HepG2 (cell line): ENCODE results near the gene DCST2. TPM values are rescaled to one million over a fixed set of nuclear protein-coding genes. Genes with fewer than 3 reads are reported as not detected.

Experiments
- CCAR2 ChIP-seq: fragments of 200-400 bp; formaldehyde crosslinking; optimal IDR thresholded peaks from 2 replicates; pipeline ENCODE3; 2018; ENCODE audit warnings: low read depth, mild to moderate bottlenecking, low read length, moderate library complexity
- HOXA5 ChIP-seq: sonication (generic); formaldehyde crosslinking; IDR thresholded peaks from 2 replicates; pipeline ENCODE4 v1.4.0; 2020; ENCODE audit warnings: missing genetic modification reagents
- NR1H2 ChIP-seq: sonication (generic); formaldehyde crosslinking; IDR thresholded peaks from 2 replicates; pipeline ENCODE4 v1.8.1; 2022; ENCODE audit warnings: low read depth, missing genetic modification reagents, borderline replicate concordance
- NR2F6 ChIP-seq, 2 experiments: IDR thresholded peaks; 2 replicates each; pipeline ENCODE4 v1.6.1; 2016; ENCODE audit warnings: antibody characterized with exemption in 1 of 2, mild to moderate bottlenecking in 1 of 2
- RCOR2 ChIP-seq: IDR thresholded peaks from 2 replicates; pipeline ENCODE4 v1.6.1; 2016; ENCODE audit warnings: missing biosample characterization, missing genetic modification reagents
- SIN3A ChIP-seq: IDR thresholded peaks from 2 replicates; pipeline ENCODE4 v1.6.1; 2011; ENCODE audit warnings: low read depth, mild to moderate bottlenecking, control low read depth, low read length, borderline replicate concordance
- SP1 ChIP-seq, 2 experiments: fragments of 450-650 bp in 1 of 2; sonication (generic) in 1 of 2; formaldehyde crosslinking in 1 of 2; IDR thresholded peaks; 2 replicates each; pipeline versions ENCODE4 v1.4.0 to v1.6.1; 2016 to 2020; ENCODE audit warnings: missing genetic modification reagents in 1 of 2
- SPEN ChIP-seq: sonication (generic); formaldehyde crosslinking; IDR thresholded peaks from 2 replicates; pipeline ENCODE4 v1.5.1; 2020; ENCODE audit warnings: low read depth, mild to moderate bottlenecking, missing genetic modification reagents
- ZNF629 ChIP-seq: sonication (generic); formaldehyde crosslinking; conservative IDR thresholded peaks from 2 replicates; pipeline ENCODE4 v1.5.0; 2020; ENCODE audit warnings: missing genetic modification reagents
- ZNF746 ChIP-seq: sonication (generic); formaldehyde crosslinking; IDR thresholded peaks from 2 replicates; pipeline ENCODE4 v1.8.0; 2022; ENCODE audit warnings: mild to moderate bottlenecking, missing genetic modification reagents
- ZNF75D ChIP-seq: sonication (generic); formaldehyde crosslinking; IDR thresholded peaks from 2 replicates; pipeline ENCODE4 v1.8.1; 2023; ENCODE audit warnings: missing genetic modification reagents, mild to moderate bottlenecking, borderline replicate concordance
- ZNF788 ChIP-seq: sonication (generic); formaldehyde crosslinking; IDR thresholded peaks from 2 replicates; pipeline ENCODE4 v1.5.0; 2020; ENCODE audit warnings: mild to moderate bottlenecking, missing genetic modification reagents, borderline replicate concordance
- polyA plus RNA-seq, 8 experiments: library from polyadenylated mRNA; depleted of rRNA in 3 of 8; stranded (reverse) in 7 of 8; unstranded in 1 of 8; fragments of >200 nt; fragmentation: Illumina TruSeq in 4 of 8; extraction: Trizol in 4 of 8; gene quantifications; 2 replicates each; pipeline versions ENCODE4 v1.2.1 to v1.2.3, GENCODE V29; 2011 to 2016; ENCODE audit warnings: low read depth in 4 of 8, missing spikeins in 1 of 8, mixed read lengths in 1 of 8; ENCODE audit not compliant: insufficient read depth in 1 of 8
- total RNA-seq, 5 experiments: library from RNA; depleted of rRNA; stranded (reverse); fragments of >200 nt; fragmentation: Illumina TruSeq; extraction: Trizol; gene quantifications; 2 replicates each; pipeline ENCODE4 v1.2.3, GENCODE V29; 2016; ENCODE audit warnings: low read depth in 1 of 5
- TF ChIP-seq, protein P1 (sequence below): sonication (generic); formaldehyde crosslinking; IDR thresholded peaks from 2 replicates; pipeline ENCODE4 v1.4.0; 2020; ENCODE audit warnings: missing genetic modification reagents
- TF ChIP-seq, protein P2 (sequence below), 2 experiments: sonication (generic) in 1 of 2; formaldehyde crosslinking in 1 of 2; IDR thresholded peaks; 2 replicates each; pipeline versions ENCODE4 v1.5.1 to v1.6.1; 2011 to 2020; ENCODE audit warnings: borderline replicate concordance in 1 of 2, low read depth in 1 of 2, low read length in 1 of 2, mild to moderate bottlenecking in 1 of 2, missing genetic modification reagents in 1 of 2, moderate library complexity in 1 of 2
- TF ChIP-seq, protein P3 (sequence below): sonication (generic); formaldehyde crosslinking; IDR thresholded peaks from 2 replicates; pipeline ENCODE4 v1.4.0; 2020; ENCODE audit warnings: missing genetic modification reagents, borderline replicate concordance
- TF ChIP-seq, protein P4 (sequence below): sonication (generic); formaldehyde crosslinking; IDR thresholded peaks from 2 replicates; pipeline ENCODE4 v1.5.1; 2020; ENCODE audit warnings: missing genetic modification reagents, mild to moderate bottlenecking, borderline replicate concordance
- TF ChIP-seq, protein P5 (sequence below): sonication (generic); formaldehyde crosslinking; IDR thresholded peaks from 2 replicates; pipeline ENCODE4 v1.5.0; 2020; ENCODE audit warnings: missing genetic modification reagents, mild to moderate bottlenecking, borderline replicate concordance

The DCST2 gene
- total and polyA plus RNA-seq, 2 of the 13 experiments (the other 11 are each of a cell fraction or from before 2014, with no cell fraction given), result 0.74 TPM; not detected in 1

DNA sequence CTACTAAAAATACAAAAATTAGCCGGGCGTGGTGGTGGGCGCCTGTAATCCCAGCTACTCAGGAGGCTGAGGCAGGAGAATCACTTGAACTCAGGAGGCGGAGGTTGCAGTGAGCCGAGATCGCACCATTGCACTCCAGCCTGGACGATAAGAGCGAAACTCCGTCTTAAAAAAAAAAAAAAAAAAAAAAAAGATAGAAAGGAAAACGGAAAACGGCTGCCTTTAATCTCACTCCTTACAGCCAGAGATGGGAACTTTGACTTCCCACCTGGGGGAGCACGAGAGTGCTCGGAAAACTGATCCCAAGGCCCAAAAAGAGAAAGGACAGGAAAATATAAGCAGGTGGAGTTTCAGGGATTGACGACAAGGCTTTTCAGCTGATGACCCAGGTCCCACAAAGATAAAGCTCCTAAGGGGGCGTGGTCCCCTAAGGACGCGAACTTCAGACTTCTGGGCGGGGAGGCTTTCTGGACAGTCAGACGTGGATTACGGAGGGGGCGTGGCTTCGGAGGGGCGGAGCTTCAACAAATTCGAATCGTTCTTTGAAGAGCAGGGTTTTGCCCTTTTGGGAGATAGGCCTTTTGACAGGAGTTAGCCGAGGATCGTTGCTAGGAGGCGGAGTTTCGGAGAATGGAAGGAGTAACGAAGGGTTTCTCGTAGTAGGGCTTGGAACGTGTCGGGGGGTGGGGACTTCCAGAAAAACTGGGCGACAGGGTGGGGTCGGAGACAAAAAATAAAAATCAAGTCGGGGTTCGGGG lies 60.1 kb downstream of the DCST2 start (continued):
- TF ChIP-seq ZNF75D (CRISPR knock-in tag) (no peak), ZNF788 (CRISPR knock-in tag) (peak; percentile 12; the same call in 1 of the 2 replicates), ZNF746 (CRISPR knock-in tag) (0 out of 2 replicates have a peak, but pooled peaks have one; percentile 81), RCOR2 (CRISPR knock-in tag) (no peak), SIN3A (0 out of 2 replicates have a peak, but pooled peaks have one; percentile 44), ZNF629 (CRISPR knock-in tag) (no peak), SP1 (IDR thresholded peaks at IDR 0.05) (no peak), SP1 (CRISPR knock-in tag; IDR thresholded peaks at IDR 0.05) (peak; percentile 72), CCAR2 (no peak), NR1H2 (no peak), NR2F6 (IDR thresholded peaks at IDR 0.05) (no peak), NR2F6 (CRISPR knock-in tag; IDR thresholded peaks at IDR 0.05) (peak; percentile 58), SPEN (no peak), HOXA5 (no peak)
- TF ChIP-seq, protein P1, sequence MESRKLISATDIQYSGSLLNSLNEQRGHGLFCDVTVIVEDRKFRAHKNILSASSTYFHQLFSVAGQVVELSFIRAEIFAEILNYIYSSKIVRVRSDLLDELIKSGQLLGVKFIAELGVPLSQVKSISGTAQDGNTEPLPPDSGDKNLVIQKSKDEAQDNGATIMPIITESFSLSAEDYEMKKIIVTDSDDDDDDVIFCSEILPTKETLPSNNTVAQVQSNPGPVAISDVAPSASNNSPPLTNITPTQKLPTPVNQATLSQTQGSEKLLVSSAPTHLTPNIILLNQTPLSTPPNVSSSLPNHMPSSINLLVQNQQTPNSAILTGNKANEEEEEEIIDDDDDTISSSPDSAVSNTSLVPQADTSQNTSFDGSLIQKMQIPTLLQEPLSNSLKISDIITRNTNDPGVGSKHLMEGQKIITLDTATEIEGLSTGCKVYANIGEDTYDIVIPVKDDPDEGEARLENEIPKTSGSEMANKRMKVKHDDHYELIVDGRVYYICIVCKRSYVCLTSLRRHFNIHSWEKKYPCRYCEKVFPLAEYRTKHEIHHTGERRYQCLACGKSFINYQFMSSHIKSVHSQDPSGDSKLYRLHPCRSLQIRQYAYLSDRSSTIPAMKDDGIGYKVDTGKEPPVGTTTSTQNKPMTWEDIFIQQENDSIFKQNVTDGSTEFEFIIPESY (CRISPR knock-in tag), result no peak
- TF ChIP-seq, protein P2, sequence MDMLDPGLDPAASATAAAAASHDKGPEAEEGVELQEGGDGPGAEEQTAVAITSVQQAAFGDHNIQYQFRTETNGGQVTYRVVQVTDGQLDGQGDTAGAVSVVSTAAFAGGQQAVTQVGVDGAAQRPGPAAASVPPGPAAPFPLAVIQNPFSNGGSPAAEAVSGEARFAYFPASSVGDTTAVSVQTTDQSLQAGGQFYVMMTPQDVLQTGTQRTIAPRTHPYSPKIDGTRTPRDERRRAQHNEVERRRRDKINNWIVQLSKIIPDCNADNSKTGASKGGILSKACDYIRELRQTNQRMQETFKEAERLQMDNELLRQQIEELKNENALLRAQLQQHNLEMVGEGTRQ (IDR thresholded peaks at IDR 0.05; ENCODE audit: low read depth, low read length), result no peak
- TF ChIP-seq, protein P2 (CRISPR knock-in tag; IDR thresholded peaks at IDR 0.05; ENCODE audit: borderline replicate concordance), result 0 out of 2 replicates have a peak, but pooled peaks have one; percentile 33
- TF ChIP-seq, protein P3, sequence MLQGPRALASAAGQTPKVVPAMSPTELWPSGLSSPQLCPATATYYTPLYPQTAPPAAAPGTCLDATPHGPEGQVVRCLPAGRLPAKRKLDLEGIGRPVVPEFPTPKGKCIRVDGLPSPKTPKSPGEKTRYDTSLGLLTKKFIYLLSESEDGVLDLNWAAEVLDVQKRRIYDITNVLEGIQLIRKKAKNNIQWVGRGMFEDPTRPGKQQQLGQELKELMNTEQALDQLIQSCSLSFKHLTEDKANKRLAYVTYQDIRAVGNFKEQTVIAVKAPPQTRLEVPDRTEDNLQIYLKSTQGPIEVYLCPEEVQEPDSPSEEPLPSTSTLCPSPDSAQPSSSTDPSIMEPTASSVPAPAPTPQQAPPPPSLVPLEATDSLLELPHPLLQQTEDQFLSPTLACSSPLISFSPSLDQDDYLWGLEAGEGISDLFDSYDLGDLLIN, result no peak
- TF ChIP-seq, protein P4, sequence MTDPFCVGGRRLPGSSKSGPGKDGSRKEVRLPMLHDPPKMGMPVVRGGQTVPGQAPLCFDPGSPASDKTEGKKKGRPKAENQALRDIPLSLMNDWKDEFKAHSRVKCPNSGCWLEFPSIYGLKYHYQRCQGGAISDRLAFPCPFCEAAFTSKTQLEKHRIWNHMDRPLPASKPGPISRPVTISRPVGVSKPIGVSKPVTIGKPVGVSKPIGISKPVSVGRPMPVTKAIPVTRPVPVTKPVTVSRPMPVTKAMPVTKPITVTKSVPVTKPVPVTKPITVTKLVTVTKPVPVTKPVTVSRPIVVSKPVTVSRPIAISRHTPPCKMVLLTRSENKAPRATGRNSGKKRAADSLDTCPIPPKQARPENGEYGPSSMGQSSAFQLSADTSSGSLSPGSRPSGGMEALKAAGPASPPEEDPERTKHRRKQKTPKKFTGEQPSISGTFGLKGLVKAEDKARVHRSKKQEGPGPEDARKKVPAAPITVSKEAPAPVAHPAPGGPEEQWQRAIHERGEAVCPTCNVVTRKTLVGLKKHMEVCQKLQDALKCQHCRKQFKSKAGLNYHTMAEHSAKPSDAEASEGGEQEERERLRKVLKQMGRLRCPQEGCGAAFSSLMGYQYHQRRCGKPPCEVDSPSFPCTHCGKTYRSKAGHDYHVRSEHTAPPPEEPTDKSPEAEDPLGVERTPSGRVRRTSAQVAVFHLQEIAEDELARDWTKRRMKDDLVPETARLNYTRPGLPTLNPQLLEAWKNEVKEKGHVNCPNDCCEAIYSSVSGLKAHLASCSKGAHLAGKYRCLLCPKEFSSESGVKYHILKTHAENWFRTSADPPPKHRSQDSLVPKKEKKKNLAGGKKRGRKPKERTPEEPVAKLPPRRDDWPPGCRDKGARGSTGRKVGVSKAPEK (CRISPR knock-in tag), result no peak
- TF ChIP-seq, protein P5, sequence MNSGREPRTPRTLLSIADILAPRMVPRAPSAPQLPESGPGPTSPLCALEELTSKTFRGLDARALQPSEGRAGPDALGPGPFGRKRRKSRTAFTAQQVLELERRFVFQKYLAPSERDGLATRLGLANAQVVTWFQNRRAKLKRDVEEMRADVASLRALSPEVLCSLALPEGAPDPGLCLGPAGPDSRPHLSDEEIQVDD (CRISPR knock-in tag), result no peak
